A549 (cell line): Measurements from ENCODE around the gene NOL8. TPM values are rescaled to one million over a fixed set of nuclear protein-coding genes. Genes with fewer than 3 reads are reported as not detected.

Experiments used
- ATAC-seq, 2 experiments: fragments of 200-7000 bp in 1 of 2; fragments of >200 bp in 1 of 2; cut with Nextera tagmentation in 1 of 2; cut with Tn5 transposase in 1 of 2; 3 replicates each; pipeline versions ENCODE4 v1.8.0 to v1.9.1; 2018 to 2020; ENCODE audit warnings: mild to moderate bottlenecking in 1 of 2, moderate library complexity in 1 of 2
- CTCF ChIA-PET: fragments of 300-600 bp; sonication (Branson Sonifier 250); formaldehyde crosslinking; extraction: SDS; loops from one replicate; lab custom pipeline; 2021; ENCODE audit warnings: antibody characterized with exemption, inconsistent platforms; lab: Yijun Ruan, JAX
- POLR2A ChIA-PET: fragments of 350-600 bp; formaldehyde crosslinking; extraction: SDS; loops from one replicate; lab custom pipeline; 2021; ENCODE audit warnings: antibody characterized with exemption, inconsistent platforms; lab: Yijun Ruan, JAX
- DNase-seq, 2 experiments: peaks; one replicate each; pipeline versions ENCODE4 v3.0.0 to v3.0.0-alpha.2; 2011 to 2016; ENCODE audit warnings: low read depth in 1 of 2, low spot score in 1 of 2
- FAIRE-seq: peaks from 2 replicates; lab custom pipeline; 2011; peaks lifted over from hg19 to GRCh38; lab: Jason Lieb, UNC
- H3K27ac ChIP-seq, 2 experiments: fragments of >200 bp; sonication (Bioruptor Twin); formaldehyde crosslinking; 3 replicates each; pipeline ENCODE4 v1.5.1; 2016 to 2017
- H3K4me1 ChIP-seq: fragments of >200 bp; sonication (Bioruptor Twin); formaldehyde crosslinking; 3 replicates; pipeline ENCODE4 v1.6.1; 2016
- H3K4me2 ChIP-seq: fragments of >200 bp; sonication (Bioruptor Twin); formaldehyde crosslinking; 3 replicates; pipeline ENCODE4 v1.6.1; 2016
- H3K4me3 ChIP-seq: fragments of >200 bp; sonication (Bioruptor Twin); formaldehyde crosslinking; 3 replicates; pipeline ENCODE4 v1.5.1; 2016
- H3K9me3 ChIP-seq: fragments of >200 bp; sonication (Bioruptor Twin); formaldehyde crosslinking; 3 replicates; pipeline ENCODE4 v1.6.1; 2016
- BCL3 ChIP-seq: fragments of >200 bp; sonication (Bioruptor Twin); formaldehyde crosslinking; IDR thresholded peaks from 3 replicates; pipeline ENCODE4 v1.6.1; 2016
- CBX2 ChIP-seq: fragments of 200-600 bp; sonication (generic); IDR thresholded peaks from 2 replicates; pipeline ENCODE4 v1.6.1; 2016; ENCODE audit warnings: low read depth, mild to moderate bottlenecking, borderline replicate concordance
- CTCF ChIP-seq: fragments of >200 bp; sonication (Bioruptor Twin); formaldehyde crosslinking; IDR thresholded peaks from 3 replicates; pipeline ENCODE4 v1.5.1; 2016
- E2F6 ChIP-seq: IDR thresholded peaks from 2 replicates; pipeline ENCODE4 v1.6.1; 2012; ENCODE audit warnings: low read depth, borderline replicate concordance
- ELK1 ChIP-seq: fragments of 150-350 bp; IDR thresholded peaks from 2 replicates; pipeline ENCODE4 v1.6.1; 2014; ENCODE audit warnings: low read depth, mild to moderate bottlenecking, low read length
- EP300 ChIP-seq, 2 experiments: fragments of >200 bp; sonication (Bioruptor Twin); formaldehyde crosslinking; IDR thresholded peaks; 2 replicates in 1 of 2; 3 replicates in 1 of 2; pipeline ENCODE4 v1.6.1; 2016 to 2017
- ESRRA ChIP-seq: fragments of 150-350 bp; IDR thresholded peaks from 2 replicates; pipeline ENCODE4 v1.6.1; 2014; ENCODE audit warnings: mild to moderate bottlenecking, low read length, borderline replicate concordance
- FOSL2 ChIP-seq, 2 experiments: fragments of 450-650 bp in 1 of 2; fragments of >200 bp in 1 of 2; sonication (Bioruptor Twin) in 1 of 2; formaldehyde crosslinking; IDR thresholded peaks; 2 replicates each; pipeline versions ENCODE4 v1.5.0 to v1.6.1; 2016 to 2020; ENCODE audit warnings: mild to moderate bottlenecking in 1 of 2, moderate library complexity in 1 of 2
- FOXS1 ChIP-seq: fragments of 250-450 bp; sonication (Bioruptor Pico); IDR thresholded peaks from 2 replicates; pipeline ENCODE4 v1.5.0; 2020; ENCODE audit warnings: mild to moderate bottlenecking, moderate library complexity
- HEYL ChIP-seq: fragments of 250-450 bp; sonication (Bioruptor Pico); IDR thresholded peaks from 2 replicates; pipeline ENCODE4 v1.8.0; 2021; ENCODE audit warnings: mild to moderate bottlenecking, moderate library complexity
- HMGXB4 ChIP-seq: fragments of 250-450 bp; sonication (Bioruptor Pico); IDR thresholded peaks from 2 replicates; pipeline ENCODE4 v1.5.0; 2021; ENCODE audit warnings: mild to moderate bottlenecking, moderate library complexity, borderline replicate concordance
- HOXA7 ChIP-seq: fragments of 250-450 bp; sonication (Bioruptor Pico); IDR thresholded peaks from 2 replicates; pipeline ENCODE4 v1.5.0; 2020; ENCODE audit warnings: mild to moderate bottlenecking, moderate library complexity
- HOXB5 ChIP-seq: fragments of 250-450 bp; sonication (Bioruptor Pico); IDR thresholded peaks from 2 replicates; pipeline ENCODE4 v1.5.0; 2020; ENCODE audit warnings: mild to moderate bottlenecking, moderate library complexity
- JUN ChIP-seq, 2 experiments: fragments of >200 bp; sonication (Bioruptor Twin); formaldehyde crosslinking; IDR thresholded peaks; 2 replicates in 1 of 2; 3 replicates in 1 of 2; pipeline ENCODE4 v1.6.1; 2016 to 2017
- JUNB ChIP-seq: fragments of >200 bp; sonication (Bioruptor Twin); formaldehyde crosslinking; IDR thresholded peaks from 2 replicates; pipeline ENCODE4 v1.6.1; 2016
- KDM5A ChIP-seq: fragments of 200-600 bp; sonication (generic); IDR thresholded peaks from 2 replicates; pipeline ENCODE4 v1.6.1; 2016; ENCODE audit warnings: antibody characterized with exemption, mild to moderate bottlenecking
- NR3C1 ChIP-seq: fragments of >200 bp; sonication (Bioruptor Twin); formaldehyde crosslinking; IDR thresholded peaks from 3 replicates; pipeline ENCODE4 v1.6.1; 2017
- PBX3 ChIP-seq: IDR thresholded peaks from 2 replicates; pipeline ENCODE4 v1.6.1; 2012
- RARB ChIP-seq: fragments of 250-450 bp; sonication (Bioruptor Pico); IDR thresholded peaks from 2 replicates; pipeline ENCODE4 v1.8.0; 2021; ENCODE audit warnings: mild to moderate bottlenecking, moderate library complexity
- TFCP2L1 ChIP-seq: fragments of 250-450 bp; sonication (Bioruptor Pico); IDR thresholded peaks from 2 replicates; pipeline ENCODE4 v1.5.0; 2021; ENCODE audit warnings: mild to moderate bottlenecking
- TP53 ChIP-seq: fragments of 250-450 bp; sonication (Bioruptor Pico); IDR thresholded peaks from 2 replicates; pipeline ENCODE4 v1.5.0; 2021; ENCODE audit warnings: mild to moderate bottlenecking, moderate library complexity
- ZC3H11A ChIP-seq: fragments of 450-650 bp; IDR thresholded peaks from 2 replicates; pipeline ENCODE4 v1.6.1; 2014; ENCODE audit warnings: antibody characterized with exemption, mild to moderate bottlenecking
- WGBS: methylation state at CpG from one replicate; pipeline ENCODE4 v1.1.6; 2017; ENCODE audit errors: missing lambda C conversion rate; 5-methylcytosine and 5-hydroxymethylcytosine counted together
- polyA plus RNA-seq, 4 experiments: library from polyadenylated mRNA; depleted of rRNA in 3 of 4; stranded (reverse); fragments of >200 nt; fragmentation: RNase III in 1 of 4; extraction: RNeasy Plus Mini Kit Qiagen cat#74134 plus additional on column Dnase treatment in 1 of 4; gene quantifications; 2 replicates in 3 of 4; 3 replicates in 1 of 4; pipeline ENCODE4 v1.2.3, GENCODE V29; 2011 to 2017

NOL8 gene
- polyA plus RNA-seq, 2 of the 4 experiments (the other 2 are of a cell fraction) = 24.4 to 47.2 TPM

GRCh38 chr9:92293452-92294296, 31.5 kb downstream of the NOL8 start, which contains the start of gene IARS1 (continued):
- TF ChIP-seq CTCF (peak; percentile 42; the same call in 2 of the 3 replicates), FOXS1 (CRISPR knock-in tag) (no peak), TP53 (CRISPR knock-in tag) (no peak), CBX2 (no peak), ELK1 (no peak), HOXB5 (CRISPR knock-in tag) (no peak), FOSL2 (IDR thresholded peaks at IDR 0.05) (no peak), FOSL2 (CRISPR knock-in tag; IDR thresholded peaks at IDR 0.05) (peak; percentile 51; the same call in 1 of the 2 replicates)

- WGBS = 2% methylated on average over 5 of the region's 5 CpGs
- no peak for DNase-seq
- Histone ChIP-seq H3K9me3 (no peaks in the 10 kb centered on the region), H3K4me2 (peak overlapping the region; percentile 92), H3K4me1 (peaks cover 22% of the 10 kb centered on the region), H3K27ac (peak overlapping the region; percentile 96 to 97), H3K4me3 (peak overlapping the region; percentile 73)
- ChIA-PET CTCF (no interaction called here), POLR2A (no interaction called here)
- no peak for ATAC-seq
- TF ChIP-seq JUN (IDR thresholded peaks at IDR 0.05) = no peak; a peak in 1 of 5 replicates
- no peak for TF ChIP-seq BCL3
- TF ChIP-seq HEYL (CRISPR knock-in tag) = no peak
- TF ChIP-seq ESRRA = no peak
- no peak for TF ChIP-seq JUNB
- TF ChIP-seq HMGXB4 (CRISPR knock-in tag) = no peak
- TF ChIP-seq KDM5A = no peak
- TF ChIP-seq HOXA7 = no peak
- no peak for TF ChIP-seq PBX3
- no peak for TF ChIP-seq TFCP2L1
- no peak for TF ChIP-seq NR3C1
- TF ChIP-seq ZC3H11A = no peak
- no peak for TF ChIP-seq ELK1
- no peak for TF ChIP-seq RARB (CRISPR knock-in tag)
- TF ChIP-seq FOSL2 (IDR thresholded peaks at IDR 0.05) = no peak
- no peak for TF ChIP-seq FOSL2 (CRISPR knock-in tag; IDR thresholded peaks at IDR 0.05)
- TF ChIP-seq EP300 (IDR thresholded peaks at IDR 0.05) = no peak
- TF ChIP-seq E2F6 = no peak
- no peak for FAIRE-seq
Observed at GRCh38 chr9:92293075-92293354, 32.1 kb downstream of the NOL8 start.
